ENCODE measurements around the gene HSD17B4.
A peak's percentile ranks its signal among the peaks of the same experiment; 100 is the strongest.
"Not testable (repeated sequence)": the region's sequence is repeated elsewhere in the genome, so short reads cannot be mapped to it uniquely, and the experiment has no call there.

Gene HSD17B4

DNA sequence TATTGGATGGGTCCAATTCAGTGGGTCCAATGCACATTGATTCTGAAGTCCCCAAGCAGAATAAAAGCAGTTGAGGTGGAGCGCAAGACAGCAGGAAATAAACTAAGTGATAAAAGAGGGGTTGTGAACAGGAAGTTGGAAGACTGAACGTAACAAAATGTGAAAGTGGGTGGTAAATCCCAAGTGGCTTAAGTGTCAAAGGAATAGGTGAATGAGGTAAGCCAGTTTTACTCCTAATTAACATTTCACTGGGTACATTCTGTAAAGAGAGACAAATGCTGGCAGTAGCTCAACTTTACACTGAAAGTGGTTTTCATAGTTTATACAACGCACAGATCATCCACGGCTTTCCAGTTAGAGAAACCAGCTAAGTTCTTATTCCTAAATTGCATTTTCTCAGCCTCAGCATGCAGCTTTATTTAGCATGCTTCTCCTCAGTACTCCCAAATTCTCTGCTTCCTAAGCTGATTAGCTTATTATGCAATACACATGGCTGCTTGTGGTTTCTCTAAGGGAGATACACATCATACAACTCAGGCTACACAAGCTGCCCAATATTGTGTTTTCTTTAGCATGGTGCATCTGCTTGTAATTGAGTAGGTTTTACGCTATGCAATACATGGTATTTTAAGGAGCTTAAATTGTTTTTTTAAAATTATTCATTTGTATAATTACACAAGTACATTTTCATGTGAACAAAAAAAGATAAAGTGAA is 34.2 kb upstream of the HSD17B4 start:
- TF ChIP-seq, protein P1, sequence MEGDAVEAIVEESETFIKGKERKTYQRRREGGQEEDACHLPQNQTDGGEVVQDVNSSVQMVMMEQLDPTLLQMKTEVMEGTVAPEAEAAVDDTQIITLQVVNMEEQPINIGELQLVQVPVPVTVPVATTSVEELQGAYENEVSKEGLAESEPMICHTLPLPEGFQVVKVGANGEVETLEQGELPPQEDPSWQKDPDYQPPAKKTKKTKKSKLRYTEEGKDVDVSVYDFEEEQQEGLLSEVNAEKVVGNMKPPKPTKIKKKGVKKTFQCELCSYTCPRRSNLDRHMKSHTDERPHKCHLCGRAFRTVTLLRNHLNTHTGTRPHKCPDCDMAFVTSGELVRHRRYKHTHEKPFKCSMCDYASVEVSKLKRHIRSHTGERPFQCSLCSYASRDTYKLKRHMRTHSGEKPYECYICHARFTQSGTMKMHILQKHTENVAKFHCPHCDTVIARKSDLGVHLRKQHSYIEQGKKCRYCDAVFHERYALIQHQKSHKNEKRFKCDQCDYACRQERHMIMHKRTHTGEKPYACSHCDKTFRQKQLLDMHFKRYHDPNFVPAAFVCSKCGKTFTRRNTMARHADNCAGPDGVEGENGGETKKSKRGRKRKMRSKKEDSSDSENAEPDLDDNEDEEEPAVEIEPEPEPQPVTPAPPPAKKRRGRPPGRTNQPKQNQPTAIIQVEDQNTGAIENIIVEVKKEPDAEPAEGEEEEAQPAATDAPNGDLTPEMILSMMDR (IDR thresholded peaks at IDR 0.05) = no peak
- no peak overlapping the region for H3K4me3 ChIP-seq (ENCODE audit: low read depth in 1 of 2, low read length in 1 of 2)
- H3K9me3 ChIP-seq = no peaks in the 10 kb centered on the region
- H3K27me3 ChIP-seq = no peaks in the 10 kb centered on the region
- H3K36me3 ChIP-seq = no peaks in the 10 kb centered on the region
- H3K27ac ChIP-seq = no peak overlapping the region
- peaks cover 8 to 17% of the 10 kb centered on the region in 2 experiments for H3K4me1 ChIP-seq (ENCODE audit: control insufficient read depth in 1 of 2, insufficient read depth in 1 of 2, low read depth in 1 of 2, low read length in 1 of 2)

DNA sequence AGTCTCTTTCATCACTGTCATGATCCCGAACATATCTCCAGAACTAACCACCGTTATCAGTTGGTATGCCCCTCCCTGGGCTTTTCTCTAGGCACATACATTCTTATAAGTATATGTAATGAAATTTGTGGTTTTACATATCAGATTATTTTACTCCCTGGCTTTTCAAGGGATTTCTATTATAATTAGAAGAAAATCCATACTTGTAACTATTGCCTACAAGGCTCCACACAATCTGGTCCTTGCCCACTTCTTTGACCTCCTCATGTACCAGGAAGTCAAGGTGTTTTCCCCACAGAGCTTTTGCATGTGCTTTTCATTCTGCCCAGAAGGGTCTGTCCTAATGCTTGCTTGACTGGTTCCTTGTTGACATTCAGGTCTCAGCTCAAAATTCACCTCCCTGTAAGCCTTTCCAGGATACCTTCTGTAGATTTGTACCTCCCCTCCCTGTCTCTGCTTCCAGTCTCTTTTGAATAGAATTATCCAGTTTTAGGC is 33.6 kb upstream of the HSD17B4 start:
- TF ChIP-seq, protein P1 (IDR thresholded peaks at IDR 0.05) = no peak
- Histone ChIP-seq H3K36me3 (no peaks in the 10 kb centered on the region), H3K27ac (no peak overlapping the region), H3K4me3 (ENCODE audit: low read depth in 1 of 2, low read length in 1 of 2) (no peak overlapping the region), H3K4me1 (ENCODE audit: control insufficient read depth in 1 of 2, insufficient read depth in 1 of 2, low read depth in 1 of 2, low read length in 1 of 2) (peaks cover 7 to 15% of the 10 kb centered on the region in 2 experiments), H3K27me3 (no peaks in the 10 kb centered on the region), H3K9me3 (no peaks in the 10 kb centered on the region)

DNA sequence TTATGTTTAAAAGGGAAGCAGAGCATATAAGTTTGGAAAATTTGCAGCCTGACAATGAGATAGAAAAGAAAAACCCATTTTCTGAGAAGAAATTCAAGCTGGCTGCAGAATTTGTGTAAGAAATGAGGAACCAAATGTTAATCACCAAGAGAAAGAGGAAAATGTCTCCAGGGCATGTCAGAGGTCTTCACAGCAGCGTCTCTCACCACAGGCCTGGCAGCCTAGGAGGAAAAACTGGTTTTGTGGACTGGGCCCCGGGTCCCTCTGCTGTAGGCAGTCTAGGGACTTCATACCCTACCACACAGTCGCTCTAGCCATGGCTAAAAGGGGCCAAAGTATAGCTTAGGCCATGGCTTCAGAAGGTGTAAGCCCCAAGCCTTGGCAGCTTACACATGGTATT is 32.1 kb upstream of the HSD17B4 start:
- Histone ChIP-seq H3K4me3 (ENCODE audit: low read depth in 1 of 2, low read length in 1 of 2) (no peak overlapping the region), H3K27ac (peak overlapping the region; percentile 30), H3K4me1 (ENCODE audit: control insufficient read depth in 1 of 2, insufficient read depth in 1 of 2, low read depth in 1 of 2, low read length in 1 of 2) (peaks cover 0 to 7% of the 10 kb centered on the region in 2 experiments), H3K9me3 (no peaks in the 10 kb centered on the region), H3K36me3 (no peaks in the 10 kb centered on the region), H3K27me3 (no peaks in the 10 kb centered on the region)
- TF ChIP-seq, protein P1 (IDR thresholded peaks at IDR 0.05) = no peak

DNA sequence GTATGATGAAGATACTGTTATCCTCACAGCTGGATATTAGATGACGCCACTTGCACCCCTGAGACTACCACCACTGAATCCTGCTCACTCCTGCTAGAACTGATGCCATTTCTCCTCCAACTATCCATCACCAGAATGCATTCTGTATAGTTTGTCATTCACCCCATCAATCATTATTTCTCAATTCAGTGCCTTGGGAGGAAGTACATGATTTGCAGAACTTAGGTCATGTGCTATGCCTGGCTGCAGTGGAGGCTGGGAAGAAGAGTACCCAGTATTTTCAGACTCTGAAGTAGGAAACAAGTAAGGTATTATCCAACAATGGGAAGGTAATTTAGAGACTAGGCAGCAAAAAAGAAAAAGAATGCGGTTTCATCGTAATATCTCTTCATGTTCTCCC is 26.2 kb upstream of the HSD17B4 start:
- TF ChIP-seq, protein P1 (IDR thresholded peaks at IDR 0.05) = no peak
- Histone ChIP-seq H3K27ac (peak overlapping the region; percentile 70), H3K4me3 (ENCODE audit: low read depth in 1 of 2, low read length in 1 of 2) (no peak overlapping the region), H3K36me3 (no peaks in the 10 kb centered on the region), H3K4me1 (ENCODE audit: control insufficient read depth in 1 of 2, insufficient read depth in 1 of 2, low read depth in 1 of 2, low read length in 1 of 2) (peaks cover 19 to 24% of the 10 kb centered on the region in 2 experiments), H3K27me3 (no peaks in the 10 kb centered on the region), H3K9me3 (no peaks in the 10 kb centered on the region)

DNA sequence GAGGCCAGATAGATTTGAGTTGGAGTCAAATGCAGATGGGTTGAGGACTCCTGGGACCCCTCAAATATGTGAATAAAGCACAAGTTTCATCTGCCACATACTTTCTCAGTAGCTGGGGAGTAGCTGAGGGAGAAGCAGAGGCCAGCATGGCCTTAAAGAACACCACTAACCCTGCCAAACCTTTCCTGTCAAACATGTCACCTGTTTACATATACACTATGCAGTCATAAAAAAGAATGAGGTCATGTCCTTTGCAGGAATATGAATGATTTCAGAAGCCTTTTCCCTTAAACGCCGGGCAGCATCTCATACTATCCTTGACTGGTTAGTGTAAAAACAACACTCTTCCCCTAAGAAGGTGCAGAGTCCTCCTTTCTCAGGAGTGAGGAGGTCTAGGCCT is 25.2 kb upstream of the HSD17B4 start:
- H3K4me1 ChIP-seq (ENCODE audit: control insufficient read depth in 1 of 2, insufficient read depth in 1 of 2, low read depth in 1 of 2, low read length in 1 of 2) = peaks cover 19 to 24% of the 10 kb centered on the region in 2 experiments
- TF ChIP-seq, protein P1 (IDR thresholded peaks at IDR 0.05) = no peak
- no peaks in the 10 kb centered on the region for H3K27me3 ChIP-seq
- H3K27ac ChIP-seq = peak overlapping the region; percentile 70
- no peaks in the 10 kb centered on the region for H3K9me3 ChIP-seq
- H3K36me3 ChIP-seq = no peaks in the 10 kb centered on the region
- H3K4me3 ChIP-seq (ENCODE audit: low read depth in 1 of 2, low read length in 1 of 2) = no peak overlapping the region

DNA sequence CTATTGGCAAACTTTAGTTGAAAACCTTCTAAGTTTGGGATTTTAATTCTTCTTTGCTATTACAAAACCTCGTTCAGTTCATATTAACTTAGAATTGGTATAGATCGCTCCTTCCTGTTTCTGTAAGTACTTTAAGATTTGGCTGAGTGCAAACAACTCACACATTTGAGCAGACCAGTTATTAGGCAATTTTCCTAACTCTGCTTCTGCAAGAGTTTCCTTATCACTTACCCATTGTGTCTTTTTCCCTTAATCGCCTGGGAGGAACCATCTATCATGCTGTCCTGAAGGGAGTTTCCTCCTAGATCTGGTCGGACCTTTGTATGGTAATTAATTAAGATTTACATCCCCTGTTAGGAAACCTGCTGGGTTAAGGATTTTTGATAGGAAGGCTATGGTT is 24.7 kb upstream of the HSD17B4 start:
- H3K4me3 ChIP-seq (ENCODE audit: low read depth in 1 of 2, low read length in 1 of 2); H3K9me3 ChIP-seq; H3K36me3 ChIP-seq; H3K27me3 ChIP-seq: not testable (repeated sequence)
- Histone ChIP-seq H3K4me1 (ENCODE audit: control insufficient read depth in 1 of 2, insufficient read depth in 1 of 2, low read depth in 1 of 2, low read length in 1 of 2) (peaks cover 19 to 24% of the 10 kb centered on the region in 2 experiments), H3K27ac (peak overlapping the region; percentile 70)

DNA sequence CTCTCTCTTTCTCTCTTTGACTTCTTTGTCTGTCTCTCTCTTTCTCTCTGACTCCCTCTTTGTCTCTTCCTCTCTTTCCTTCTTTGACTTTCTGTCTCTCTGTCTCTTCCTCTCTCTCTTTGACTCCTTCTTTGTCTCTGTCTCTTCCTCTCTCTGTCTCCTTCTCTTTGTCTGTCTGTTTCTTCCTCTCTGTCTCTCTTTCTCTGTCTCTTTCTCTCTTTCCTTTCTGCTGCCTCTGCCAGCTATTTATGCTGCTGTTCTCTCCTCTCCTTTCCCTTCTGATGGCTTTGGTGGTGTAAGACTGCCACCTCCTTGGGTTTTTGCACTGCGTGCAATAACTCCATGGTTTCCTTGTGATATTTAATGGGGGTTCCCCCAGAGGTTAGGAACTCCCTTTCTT is 24.1 kb upstream of the HSD17B4 start:
- H3K4me1 ChIP-seq (ENCODE audit: control insufficient read depth in 1 of 2, insufficient read depth in 1 of 2, low read depth in 1 of 2, low read length in 1 of 2) = peaks cover 19 to 24% of the 10 kb centered on the region in 2 experiments
- not testable (repeated sequence) for H3K27me3 ChIP-seq; H3K4me3 ChIP-seq (ENCODE audit: low read depth in 1 of 2, low read length in 1 of 2); H3K9me3 ChIP-seq; H3K36me3 ChIP-seq
- H3K27ac ChIP-seq = peak overlapping the region; percentile 70

DNA sequence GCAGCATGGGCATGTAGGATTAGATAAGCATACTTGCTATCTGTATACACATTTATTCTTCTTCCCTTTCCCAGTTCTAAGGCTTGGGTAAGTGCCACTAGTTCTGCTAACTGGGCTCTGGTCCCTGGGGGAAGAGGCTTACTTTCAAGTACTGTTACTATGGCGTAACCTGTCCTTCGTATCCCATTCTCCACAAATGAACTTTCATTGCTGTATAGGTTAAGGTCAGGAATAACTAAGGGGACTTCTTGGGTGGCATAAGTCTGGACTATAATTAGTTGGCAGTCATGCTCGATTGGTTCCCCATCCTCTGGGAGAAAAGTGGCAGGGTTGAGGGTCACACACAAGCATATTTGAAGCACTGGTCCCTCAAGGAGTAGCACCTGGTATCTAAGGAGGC is 23.7 kb upstream of the HSD17B4 start:
- not testable (repeated sequence) for H3K36me3 ChIP-seq; H3K27ac ChIP-seq; H3K9me3 ChIP-seq; H3K27me3 ChIP-seq; H3K4me3 ChIP-seq (ENCODE audit: low read depth in 1 of 2, low read length in 1 of 2)
- peaks cover 19 to 24% of the 10 kb centered on the region in 2 experiments for H3K4me1 ChIP-seq (ENCODE audit: control insufficient read depth in 1 of 2, insufficient read depth in 1 of 2, low read depth in 1 of 2, low read length in 1 of 2)

DNA sequence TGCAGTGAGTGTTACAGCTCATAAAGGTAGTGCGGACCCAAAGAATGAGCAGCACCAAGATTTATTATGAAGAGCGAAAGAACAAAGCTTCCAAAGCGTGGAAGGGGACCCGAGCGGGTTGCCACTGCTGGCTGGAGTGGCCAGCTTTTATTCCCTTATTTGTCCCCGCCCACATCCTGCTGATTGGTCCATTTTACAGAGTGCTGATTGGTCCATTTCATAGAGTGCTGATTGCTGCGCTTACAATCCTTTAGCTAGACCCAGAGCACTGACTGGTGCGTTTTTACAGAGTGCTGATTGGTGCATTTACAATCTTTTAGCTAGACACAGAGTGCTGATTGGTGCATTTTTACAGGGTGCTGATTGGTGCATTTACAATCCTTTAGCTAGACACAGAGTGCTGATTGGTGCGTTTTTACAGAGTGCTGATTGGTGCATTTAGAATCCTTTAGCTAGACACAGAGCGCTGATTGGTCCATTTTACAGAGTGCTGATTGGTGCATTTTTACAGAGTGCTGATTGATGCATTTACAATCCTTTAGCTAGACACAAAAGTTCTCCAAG is 19.5 kb upstream of the HSD17B4 start:
- H3K27ac ChIP-seq; H3K36me3 ChIP-seq; H3K27me3 ChIP-seq; H3K4me3 ChIP-seq (ENCODE audit: low read depth in 1 of 2, low read length in 1 of 2); H3K9me3 ChIP-seq: not testable (repeated sequence)
- H3K4me1 ChIP-seq (ENCODE audit: control insufficient read depth in 1 of 2, insufficient read depth in 1 of 2, low read depth in 1 of 2, low read length in 1 of 2) = peaks cover 3 to 11% of the 10 kb centered on the region in 2 experiments
